SKM-1 treated with dmso at 0.1 percent for 144 hours (cell line): ENCODE results near the gene TNFRSF1B.

ENCODE experiments used
- DNase-seq: peaks from one replicate; lab custom pipeline; 2025; ENCODE audit not compliant: unreplicated experiment; lab: John Stamatoyannopoulos, UW

Gene TNFRSF1B

GRCh38 chr1:12141163-12141850 is 25.5 kb upstream of the TNFRSF1B start:
- no peak for DNase-seq

GRCh38 chr1:12142141-12142823 is 24.5 kb upstream of the TNFRSF1B start:
- no peak for DNase-seq

- peak; percentile 41 for DNase-seq
Measured at GRCh38 chr1:12142891-12143630, 23.7 kb upstream of the TNFRSF1B start.

- peak; percentile 89 for DNase-seq
Measured at GRCh38 chr1:12143631-12144155, 23.1 kb upstream of the TNFRSF1B start.

- no peak for DNase-seq
Measured at GRCh38 chr1:12144236-12144635, 22.6 kb upstream of the TNFRSF1B start.

- DNase-seq: no peak
Measured at GRCh38 chr1:12144969-12145368, 21.8 kb upstream of the TNFRSF1B start.

GRCh38 chr1:12145616-12146342 is 21.0 kb upstream of the TNFRSF1B start:
- no peak for DNase-seq

- DNase-seq: no peak
Measured at GRCh38 chr1:12146343-12147112, 20.3 kb upstream of the TNFRSF1B start.

GRCh38 chr1:12147201-12147701 is 19.5 kb upstream of the TNFRSF1B start:
- no peak for DNase-seq

GRCh38 chr1:12148160-12148957 is 18.4 kb upstream of the TNFRSF1B start:
- DNase-seq: no peak

GRCh38 chr1:12148958-12149790 is 17.6 kb upstream of the TNFRSF1B start:
- no peak for DNase-seq

- DNase-seq: no peak
Measured at GRCh38 chr1:12149791-12150175, 17.0 kb upstream of the TNFRSF1B start.

GRCh38 chr1:12150456-12151200 is 16.2 kb upstream of the TNFRSF1B start:
- peak; percentile 85 for DNase-seq

- DNase-seq: no peak
Measured at GRCh38 chr1:12151465-12151864, 15.3 kb upstream of the TNFRSF1B start.

- no peak for DNase-seq
Measured at GRCh38 chr1:12152113-12152891, 14.5 kb upstream of the TNFRSF1B start.

GRCh38 chr1:12153181-12153785 is 13.5 kb upstream of the TNFRSF1B start:
- peak; percentile 89 for DNase-seq

- DNase-seq: no peak
Measured at GRCh38 chr1:12155328-12155727, 11.5 kb upstream of the TNFRSF1B start.
